ENCODE data around the gene PMAIP1.

DNA sequence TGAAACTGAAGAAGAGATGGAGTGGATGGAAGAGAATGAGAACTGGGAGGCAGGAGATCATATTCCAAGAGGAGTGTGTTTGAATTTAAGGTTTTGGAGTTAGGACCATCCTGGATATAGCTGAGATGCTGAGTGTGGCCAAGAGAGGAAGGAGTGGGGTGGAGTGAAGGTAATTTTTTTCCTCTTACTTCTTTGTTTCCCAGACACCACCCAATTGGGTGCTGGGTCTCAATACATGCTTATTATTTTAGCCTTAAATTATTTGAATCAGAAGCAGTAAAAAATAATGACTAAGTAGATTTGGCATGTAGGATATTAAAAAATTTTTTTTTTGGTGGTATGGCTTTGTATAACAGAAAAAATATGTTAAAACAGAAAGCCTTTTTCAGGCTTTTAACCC lies 39.3 kb downstream of the PMAIP1 start:
- TF ChIP-seq POLR2AphosphoS5 (IDR thresholded peaks at IDR 0.05; ENCODE audit: low read depth, low read length) (no peak), POLR2A (IDR thresholded peaks at IDR 0.05; ENCODE audit: low read depth, low read length) (no peak)

Measured in GM12892 (cell line).